Cardiac muscle cell (in vitro differentiated cells and primary cell): Measurements from ENCODE around the gene IRAK1. TPM values are rescaled to one million over a fixed set of nuclear protein-coding genes. Genes with fewer than 3 reads are reported as not detected.

Experiments used
- DNase-seq, 2 donors: peaks; one replicate each; pipeline versions ENCODE4 v3.0.0 to v3.0.0-alpha.2; 2010 to 2017; ENCODE audit warnings: low read depth in 1 of 2, low spot score in 1 of 2
- H3K27ac ChIP-seq: fragments of 200-600 bp; sonication (generic); 2 replicates; pipeline ENCODE4 v1.5.1; 2016
- H3K27me3 ChIP-seq: fragments of 200-600 bp; sonication (generic); 2 replicates; pipeline ENCODE4 v1.6.0; 2016; ENCODE audit warnings: control low read depth
- H3K36me3 ChIP-seq: fragments of 200-600 bp; sonication (generic); 2 replicates; pipeline ENCODE4 v1.5.1; 2016; ENCODE audit warnings: control low read depth
- H3K4me1 ChIP-seq: fragments of 200-600 bp; sonication (generic); 2 replicates; pipeline ENCODE4 v1.8.1; 2017; ENCODE audit warnings: low read depth, mild to moderate bottlenecking, mixed run types
- H3K4me3 ChIP-seq: fragments of 200-600 bp; sonication (generic); 2 replicates; pipeline ENCODE4 v1.5.1; 2016; ENCODE audit warnings: mild to moderate bottlenecking
- H3K9me3 ChIP-seq: fragments of 200-600 bp; sonication (generic); 2 replicates; pipeline ENCODE4 v1.5.1; 2017; ENCODE audit warnings: low read depth, mild to moderate bottlenecking, control low read depth
- CTCF ChIP-seq: IDR thresholded peaks from 2 replicates; pipeline ENCODE4 v1.5.1; 2012; ENCODE audit warnings: low read depth, mild to moderate bottlenecking, low read length
- polyA plus RNA-seq: library from polyadenylated mRNA; unstranded; fragments of >200 nt; fragmentation: Nextera tagmentation; extraction: Ambion mirVana; gene quantifications from 2 replicates; pipeline ENCODE4 v1.2.1, GENCODE V29; 2016
- total RNA-seq: library from RNA; depleted of rRNA; stranded (reverse); fragments of >200 nt; gene quantifications from 2 replicates; pipeline ENCODE4 v1.2.3, GENCODE V29; 2016

Gene IRAK1
- total and polyA plus RNA-seq, 2 experiments from 2014 or later, result 22.7 to 31.1 TPM

GRCh38 chrX:154023276-154024000 lies 3.7 kb upstream of the IRAK1 start:
- H3K4me3 ChIP-seq, result no peak overlapping the region
- TF ChIP-seq CTCF, result no peak
- DNase-seq, result no peak
- H3K36me3 ChIP-seq, result no peaks in the 10 kb centered on the region
- H3K9me3 ChIP-seq, result no peaks in the 10 kb centered on the region
- no peaks in the 10 kb centered on the region for H3K27me3 ChIP-seq
- peaks cover 50% of the 10 kb centered on the region for H3K4me1 ChIP-seq
- H3K27ac ChIP-seq, result peak overlapping the region; percentile 86

DNA sequence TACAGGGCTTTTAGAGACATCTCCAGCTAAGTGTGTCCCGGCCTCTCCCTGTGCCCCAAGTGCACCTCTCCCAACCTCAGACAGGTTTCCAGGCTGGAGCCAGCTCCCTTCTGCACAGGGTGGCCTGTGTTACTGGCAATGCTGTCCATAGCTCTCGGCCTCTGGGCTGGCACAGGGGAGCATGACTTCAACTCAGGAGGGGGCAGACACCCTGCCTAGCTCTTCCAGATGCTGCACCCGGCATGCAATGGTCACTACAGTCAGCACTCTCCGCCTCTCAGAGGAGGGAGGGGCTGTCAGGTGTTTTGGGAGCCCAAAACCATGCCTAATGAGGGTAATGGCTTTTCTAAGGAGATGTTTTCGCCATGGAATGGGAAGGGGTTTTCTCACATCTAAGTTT lies 2.4 kb upstream of the IRAK1 start:
- H3K4me3 ChIP-seq, result no peak overlapping the region
- H3K27me3 ChIP-seq, result no peaks in the 10 kb centered on the region
- no peak overlapping the region for H3K27ac ChIP-seq
- no peak for DNase-seq
- peaks cover 46% of the 10 kb centered on the region for H3K4me1 ChIP-seq
- H3K36me3 ChIP-seq, result no peaks in the 10 kb centered on the region
- no peak for TF ChIP-seq CTCF
- H3K9me3 ChIP-seq, result no peaks in the 10 kb centered on the region

- no peaks in the 10 kb centered on the region for H3K9me3 ChIP-seq
- peaks cover 39% of the 10 kb centered on the region for H3K4me1 ChIP-seq
- DNase-seq, result peak in 1 of 2 donors; percentile 64
- H3K36me3 ChIP-seq, result no peaks in the 10 kb centered on the region
- no peaks in the 10 kb centered on the region for H3K27me3 ChIP-seq
- no peak overlapping the region for H3K4me3 ChIP-seq
- H3K27ac ChIP-seq, result no peak overlapping the region
- TF ChIP-seq CTCF, result no peak
Observed at GRCh38 chrX:154021131-154021611, 1.5 kb upstream of the IRAK1 start.

DNA sequence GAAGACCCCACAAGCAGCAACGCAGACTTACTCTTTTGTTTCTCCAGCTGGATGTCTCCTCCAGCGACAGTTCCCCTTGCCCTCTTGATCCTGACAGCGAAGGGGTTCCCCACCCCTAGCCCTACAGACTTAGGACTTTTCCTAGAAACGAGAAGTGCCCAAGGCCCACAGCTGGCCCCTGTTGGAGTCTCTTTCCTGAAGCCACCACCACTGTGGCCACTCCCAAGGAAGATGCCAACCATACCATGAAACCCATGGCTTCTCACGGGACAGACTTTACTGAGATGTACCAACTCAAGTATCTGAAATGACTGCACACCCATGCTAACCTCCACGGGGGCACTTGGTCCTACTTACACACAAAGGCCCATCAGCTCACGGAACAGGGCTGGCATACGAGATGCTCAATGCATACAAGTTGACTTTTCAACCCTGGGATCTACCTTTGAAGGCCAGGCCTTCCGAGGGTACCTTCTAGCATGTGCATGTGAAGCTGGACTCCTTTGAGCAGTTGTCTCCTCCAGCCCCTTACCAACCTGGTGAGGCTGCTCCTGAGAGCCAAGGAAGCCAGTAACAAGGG lies 924 bp upstream of the IRAK1 start:
- Histone ChIP-seq H3K27ac (peak overlapping the region; percentile 73), H3K36me3 (no peaks in the 10 kb centered on the region), H3K4me3 (peak overlapping the region; percentile 23), H3K9me3 (no peaks in the 10 kb centered on the region), H3K4me1 (peaks cover 34% of the 10 kb centered on the region), H3K27me3 (no peaks in the 10 kb centered on the region)
- no peak for DNase-seq
- no peak for TF ChIP-seq CTCF

DNA sequence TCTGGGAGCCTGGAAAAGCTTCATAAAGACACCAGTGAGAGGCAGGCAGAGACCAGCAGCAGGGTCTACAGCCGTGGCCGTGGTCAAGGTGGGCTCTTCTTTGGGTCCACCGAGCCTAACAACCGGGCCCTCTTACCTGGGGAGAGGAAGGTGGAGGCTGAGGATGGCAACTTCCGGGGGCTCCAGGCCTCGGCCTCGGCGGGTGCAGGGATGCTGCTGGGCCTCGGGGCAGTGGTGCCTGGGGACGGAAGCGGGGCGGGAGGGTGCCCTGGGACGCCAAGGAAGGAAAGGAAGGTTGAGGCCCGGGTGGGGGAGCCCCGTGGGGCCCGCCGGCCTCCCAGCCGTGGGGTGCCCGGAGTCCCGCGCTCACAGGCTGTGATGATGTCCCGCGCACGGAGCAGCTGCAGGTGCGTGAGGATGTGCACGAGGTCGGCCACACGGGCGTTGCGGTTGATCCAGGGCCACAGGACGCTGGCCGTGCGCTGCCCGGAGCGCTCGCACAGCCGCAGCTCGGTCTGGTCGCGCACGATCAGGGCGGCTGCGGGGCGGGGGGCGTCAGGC lies 561 bp downstream of the IRAK1 start:
- no peak for DNase-seq
- no peaks in the 10 kb centered on the region for H3K36me3 ChIP-seq
- no peaks in the 10 kb centered on the region for H3K9me3 ChIP-seq
- peaks cover 27% of the 10 kb centered on the region for H3K4me1 ChIP-seq
- H3K27ac ChIP-seq, result no peak overlapping the region
- H3K27me3 ChIP-seq, result no peaks in the 10 kb centered on the region
- no peak for TF ChIP-seq CTCF
- no peak overlapping the region for H3K4me3 ChIP-seq
